GM21390 (cell line): ENCODE measurements around the gene FCRL6.

Source experiments
- ATAC-seq: cut with Tn5 transposase; IDR thresholded peaks from one replicate; pipeline ENCODE4 v1.9.1; 2021; ENCODE audit not compliant: unreplicated experiment

The FCRL6 gene

GRCh38 chr1:159862031-159862430, 59.9 kb downstream of the FCRL6 start:
- ATAC-seq, result no peak

- ATAC-seq, result no peak
These were observed 60.4 kb downstream of the FCRL6 start, which contains the start of gene VSIG8 for GRCh38 chr1:159862557-159862956. Gene VSIG8 (minus strand): TSS chr1:159862657. CDS start chr1:159862521, 136 bp downstream.

DNA sequence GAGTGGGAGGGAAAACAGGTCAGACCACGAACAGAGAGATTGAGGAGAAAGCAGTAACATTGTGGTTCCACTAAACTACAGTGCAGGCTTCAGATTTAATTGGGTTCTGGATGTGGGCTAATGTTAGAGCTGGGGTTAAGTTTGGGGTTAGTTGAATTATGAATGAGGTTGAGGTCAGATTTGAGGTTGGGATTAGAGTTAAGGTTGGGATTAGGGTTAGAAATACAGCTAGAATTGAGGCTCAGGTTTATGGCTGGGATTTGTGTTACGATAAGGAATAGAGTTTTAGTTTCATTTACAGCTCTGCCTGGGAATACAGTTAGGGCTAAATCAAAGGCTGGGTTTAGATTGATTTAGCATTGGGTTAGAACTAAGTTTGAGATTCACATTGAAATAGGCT, 62.1 kb downstream of the FCRL6 start:
- ATAC-seq, result no peak
